ENCODE measurements around the gene ALDH6A1. TPM values are rescaled to one million over a fixed set of nuclear protein-coding genes. Genes with fewer than 3 reads are reported as not detected.

ALDH6A1 gene
- total RNA-seq (2022; extraction: Qiagen RNA extraction; ENCODE audit: low read depth), result 1.6 to 2.7 TPM (median 2.3 TPM) in 5 replicates

DNA sequence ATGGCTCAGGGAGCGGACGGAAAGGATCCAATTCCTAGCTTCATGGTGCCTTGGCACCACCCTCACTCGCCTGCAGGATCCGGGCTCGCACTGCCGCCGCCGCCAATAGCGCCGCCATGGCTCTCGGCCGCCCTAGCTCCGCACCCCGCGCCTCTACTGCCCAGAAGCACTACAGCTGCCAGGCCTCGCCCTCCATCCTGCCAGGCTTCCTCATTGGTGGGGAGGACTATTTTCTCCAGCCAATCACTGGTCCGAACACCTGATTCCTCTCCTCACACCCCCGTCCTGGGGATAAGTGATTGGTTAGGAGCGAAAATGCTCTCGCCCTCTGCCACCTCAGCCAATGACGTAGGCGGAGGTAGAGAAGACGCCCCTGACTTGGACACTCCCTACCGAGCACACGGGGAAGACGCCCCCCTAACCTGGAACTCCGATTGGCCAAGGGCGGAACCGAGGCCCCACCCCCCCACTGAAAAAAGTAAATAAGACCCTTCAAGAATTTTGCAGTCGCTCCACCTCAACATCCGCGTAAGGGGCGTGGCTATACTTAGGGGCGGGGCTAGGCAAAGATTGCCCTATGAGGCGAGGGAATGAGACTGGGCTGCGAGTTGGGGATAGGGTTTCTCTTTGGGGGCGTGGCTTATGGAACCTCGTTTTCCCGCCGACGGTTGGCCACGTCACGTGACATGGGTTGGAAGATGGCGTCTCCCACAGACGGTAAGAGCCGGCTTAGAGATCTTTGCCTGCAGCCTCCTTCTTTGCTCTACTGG, at the start of gene ALDH6A1, which contains the start of gene LIN52:
Gene ALDH6A1, minus strand, starts transcription at position 177 of the 770 bp plus-strand sequence. Its CDS starts 59 bp downstream, at position 118.
Gene LIN52, plus strand, starts transcription at position 680 of the 770 bp plus-strand sequence. Its CDS starts 19 bp downstream, at position 699.

GRCh38 chr14:74018586-74019407, 65.5 kb downstream of the ALDH6A1 start, which contains the start of the genes BBOF1 and ENTPD5:
BBOF1 (plus strand) TSS chr14:74019349; CDS start chr14:74019479, 130 bp downstream.
ENTPD5 (minus strand) TSS chr14:74019288; CDS start chr14:73988102, 31,186 bp downstream.

Other genes starting within 250 kb of the ALDH6A1 start
- 7.1 to 10.3 TPM (median 9.7 TPM) in 5 replicates for gene PTGR2, start 232.6 kb downstream of the ALDH6A1 start, total RNA-seq (2022; extraction: Qiagen RNA extraction; ENCODE audit: low read depth)
- 44.6 to 55.1 TPM (median 45.8 TPM) in 5 replicates for gene ZNF410, start 197.6 kb downstream of the ALDH6A1 start, total RNA-seq (2022; extraction: Qiagen RNA extraction; ENCODE audit: low read depth)
- 1.2 to 1.7 TPM (median 1.5 TPM) in 5 replicates for gene FAM161B, start 134.4 kb downstream of the ALDH6A1 start, total RNA-seq (2022; extraction: Qiagen RNA extraction; ENCODE audit: low read depth)
- gene COQ6, start 134.2 kb downstream of the ALDH6A1 start, total RNA-seq (2022; extraction: Qiagen RNA extraction; ENCODE audit: low read depth), result 23.7 to 28.6 TPM (median 27.6 TPM) in 5 replicates
- gene ENTPD5, start 65.2 kb downstream of the ALDH6A1 start, total RNA-seq (2022; extraction: Qiagen RNA extraction; ENCODE audit: low read depth), result 4.7 to 7.0 TPM (median 6.3 TPM) in 5 replicates
- 2.7 to 4.7 TPM (median 3.6 TPM) in 5 replicates for gene BBOF1, start 65.1 kb downstream of the ALDH6A1 start, total RNA-seq (2022; extraction: Qiagen RNA extraction; ENCODE audit: low read depth)
- 4.2 to 5.4 TPM (median 4.5 TPM) in 5 replicates for gene LIN52, start 503 bp upstream of the ALDH6A1 start, total RNA-seq (2022; extraction: Qiagen RNA extraction; ENCODE audit: low read depth)
- not detected in 5 replicates for gene VSX2, start 155.0 kb upstream of the ALDH6A1 start, total RNA-seq (2022; extraction: Qiagen RNA extraction; ENCODE audit: low read depth)
- 30.6 to 35.9 TPM (median 31.8 TPM) in 5 replicates for gene ABCD4, start 218.5 kb upstream of the ALDH6A1 start, total RNA-seq (2022; extraction: Qiagen RNA extraction; ENCODE audit: low read depth)